Uterus (tissue), 4 donors: ENCODE measurements around the gene ANKRD40CL. TPM values are rescaled to one million over a fixed set of nuclear protein-coding genes. Genes with fewer than 3 reads are reported as not detected.
"Not testable (repeated sequence)": the region's sequence is repeated elsewhere in the genome, so short reads cannot be mapped to it uniquely, and the experiment has no call there.

Source experiments
- DNase-seq, 2 donors: peaks; one replicate each; pipeline ENCODE4 v3.0.0-alpha.2; 2019 to 2020
- H3K27ac ChIP-seq, 2 donors: fragments of 200-600 bp; sonication (generic); 1 replicate in 1 of 2; 2 replicates in 1 of 2; pipeline ENCODE4 v1.5.1; 2016 to 2018
- H3K27me3 ChIP-seq, 2 donors: fragments of 200-600 bp; sonication (generic); one replicate each; pipeline ENCODE4 v1.5.1; 2018 to 2019; ENCODE audit warnings: control low read depth in 1 of 2
- H3K36me3 ChIP-seq, 2 donors: fragments of 200-600 bp; sonication (generic); one replicate each; pipeline ENCODE4 v1.5.1; 2019; ENCODE audit warnings: control low read depth in 1 of 2
- H3K4me1 ChIP-seq, 2 donors: fragments of 200-600 bp; sonication (generic); one replicate each; pipeline ENCODE4 v1.5.1; 2018 to 2019; ENCODE audit warnings: control low read depth in 1 of 2
- H3K4me3 ChIP-seq, 2 donors: fragments of 200-600 bp; sonication (generic); 1 replicate in 1 of 2; 2 replicates in 1 of 2; pipeline ENCODE4 v1.5.1; 2018 to 2019; ENCODE audit warnings: mild to moderate bottlenecking in 1 of 2
- H3K9me3 ChIP-seq, 2 donors: fragments of 200-600 bp; sonication (generic); one replicate each; pipeline ENCODE4 v1.5.1; 2019; ENCODE audit warnings: control low read depth in 1 of 2
- CTCF ChIP-seq, 4 experiments: fragments of 200-600 bp in 2 of 4; fragments of 450-650 bp in 2 of 4; sonication (generic) in 2 of 4; IDR thresholded peaks; one replicate each; pipeline ENCODE4 v1.5.1; 2016 to 2019; ENCODE audit warnings: antibody characterized with exemption in 4 of 4, mild to moderate bottlenecking in 2 of 4, moderate library complexity in 1 of 4
- POLR2A ChIP-seq, 2 donors: fragments of 450-650 bp; IDR thresholded peaks; one replicate each; pipeline ENCODE4 v1.6.1; 2016; ENCODE audit warnings: antibody characterized with exemption in 2 of 2, mild to moderate bottlenecking in 1 of 2, moderate library complexity in 1 of 2
- intact Hi-C: fragments of 100-400 bp; cut with DNase I; formaldehyde crosslinking; loops from one replicate; pipeline ENCODE4 v1.15.1; 2023; ENCODE audit warnings: low total_unique reads
- total RNA-seq, 4 donors: library from RNA; depleted of rRNA in 3 of 4; stranded (reverse); fragments of >200 nt in 3 of 4; gene quantifications; one replicate each; pipeline versions ENCODE4 v1.1.0 to v1.2.4, GENCODE V29; 2014 to 2023
- donor health status: DM: yes; HTN: yes; CAD: no.

ANKRD40CL gene
- total RNA-seq, 4 donors from 2014 or later: not detected

DNA sequence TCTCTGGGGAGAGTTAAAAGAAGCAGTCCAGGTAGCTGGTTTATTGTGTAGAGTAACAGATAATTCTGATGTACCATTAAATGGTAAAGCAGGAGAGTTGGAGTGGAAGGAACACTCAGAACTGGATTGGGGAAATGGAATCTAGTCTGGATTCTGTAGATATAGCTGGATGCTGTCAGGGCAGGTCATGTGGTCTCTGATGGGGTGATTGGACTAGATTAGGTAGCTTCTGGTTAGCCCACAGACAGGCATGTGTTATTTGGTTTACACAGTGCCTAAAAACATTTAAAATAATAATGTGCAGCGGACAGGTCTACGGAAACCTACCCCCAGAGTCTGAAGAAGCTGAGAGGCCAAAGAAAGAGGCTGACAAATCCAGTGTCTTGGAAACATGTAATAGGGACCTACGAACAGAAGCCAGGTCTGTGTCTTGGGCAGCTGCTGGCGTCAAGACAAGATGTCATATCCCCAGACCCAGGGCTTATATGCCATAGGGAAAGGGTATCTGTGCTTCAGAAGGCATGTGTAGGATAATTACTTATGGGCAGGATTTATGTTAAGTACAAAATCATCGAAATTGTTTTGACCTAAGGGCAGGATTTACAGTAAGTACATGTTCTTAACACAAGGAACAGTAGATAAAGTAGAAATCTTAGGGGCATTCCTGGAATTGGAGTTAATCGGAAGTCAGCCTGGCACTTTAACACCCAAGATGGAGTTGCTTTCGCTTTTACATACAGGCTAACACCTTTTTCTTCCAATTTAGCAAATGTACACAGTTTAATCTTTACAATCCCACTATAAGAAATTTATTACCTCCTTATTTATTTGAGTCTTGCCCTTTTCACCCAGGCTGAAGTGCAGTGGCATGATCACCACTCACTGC, 35.5 kb downstream of the ANKRD40CL start:
- Histone ChIP-seq H3K36me3 (no peaks in the 10 kb centered on the region), H3K4me3 (no peak overlapping the region), H3K27me3 (no peaks in the 10 kb centered on the region), H3K27ac (no peak overlapping the region), H3K4me1 (peaks cover 0 to 14% of the 10 kb centered on the region in 2 donors), H3K9me3 (no peaks in the 10 kb centered on the region)
- DNase-seq: no peak
- intact Hi-C loops: no loop called here
- TF ChIP-seq POLR2A (IDR thresholded peaks at IDR 0.05): no peak
- no peak for TF ChIP-seq CTCF (IDR thresholded peaks at IDR 0.05)

GRCh38 chr17:50728881-50729765, 38.2 kb downstream of the ANKRD40CL start:
- H3K27ac ChIP-seq: no peak overlapping the region
- no peak for TF ChIP-seq POLR2A (IDR thresholded peaks at IDR 0.05)
- TF ChIP-seq CTCF (IDR thresholded peaks at IDR 0.05): no peak
- no peaks in the 10 kb centered on the region for H3K27me3 ChIP-seq
- H3K36me3 ChIP-seq: no peaks in the 10 kb centered on the region
- DNase-seq: no peak
- H3K4me3 ChIP-seq: no peak overlapping the region
- H3K9me3 ChIP-seq: no peaks in the 10 kb centered on the region
- intact Hi-C loops: no loop called here
- peaks cover 0 to 20% of the 10 kb centered on the region in 2 donors for H3K4me1 ChIP-seq

- DNase-seq: no peak
- H3K27ac ChIP-seq: no peak overlapping the region
- H3K4me1 ChIP-seq: peaks cover 6 to 20% of the 10 kb centered on the region in 2 donors
- no peaks in the 10 kb centered on the region for H3K9me3 ChIP-seq
- intact Hi-C loops: no loop called here
- no peaks in the 10 kb centered on the region for H3K36me3 ChIP-seq
- TF ChIP-seq CTCF (IDR thresholded peaks at IDR 0.05): no peak
- TF ChIP-seq POLR2A (IDR thresholded peaks at IDR 0.05): no peak
- H3K27me3 ChIP-seq: no peaks in the 10 kb centered on the region
- H3K4me3 ChIP-seq: no peak overlapping the region
These were observed 39.2 kb downstream of the ANKRD40CL start for GRCh38 chr17:50728112-50728429.

DNA sequence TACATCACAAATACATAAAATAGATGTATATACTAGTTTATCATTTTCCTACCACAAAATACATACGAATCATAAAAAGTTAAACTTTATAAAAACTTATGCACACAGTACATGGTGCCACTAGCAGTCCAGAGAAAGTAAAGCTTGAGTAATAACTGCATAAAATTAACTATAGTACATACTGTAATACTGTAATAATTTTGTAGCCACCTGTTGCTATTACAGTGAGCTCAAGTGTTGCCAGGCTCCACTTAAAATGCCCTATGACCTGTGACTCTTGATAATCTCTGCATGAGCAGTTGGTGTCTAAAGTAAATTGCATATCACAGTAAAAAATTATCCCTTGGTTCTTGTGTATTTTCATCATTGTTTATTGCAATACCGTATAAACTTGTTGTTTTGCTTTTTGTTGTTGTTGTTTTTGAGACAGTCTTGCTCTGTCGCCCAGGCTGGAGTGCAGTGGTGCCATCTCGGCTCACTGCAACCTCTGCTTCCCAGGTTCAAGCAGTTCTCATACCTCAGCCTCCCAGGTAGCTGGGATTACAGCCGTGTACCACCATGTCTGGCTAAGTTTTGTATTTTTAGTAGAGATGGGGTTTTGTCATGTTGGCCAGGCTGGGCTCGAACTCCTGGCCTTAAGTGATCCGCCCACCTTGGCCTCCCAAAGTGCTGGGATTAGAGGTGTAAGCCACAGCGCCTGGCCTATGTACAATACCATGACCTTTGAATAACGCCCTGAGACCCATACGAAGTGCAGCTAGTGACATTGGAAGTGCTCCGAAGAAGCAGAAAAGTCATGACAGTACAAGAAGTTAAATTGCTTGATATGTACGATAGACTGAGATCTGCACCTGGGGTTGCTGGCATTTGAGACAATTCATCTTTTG, 41.3 kb downstream of the ANKRD40CL start:
- intact Hi-C loops: no loop called here
- no peaks in the 10 kb centered on the region for H3K36me3 ChIP-seq
- no peak for DNase-seq
- TF ChIP-seq POLR2A (IDR thresholded peaks at IDR 0.05) (no peak), CTCF (IDR thresholded peaks at IDR 0.05) (no peak)
- peaks cover 6 to 16% of the 10 kb centered on the region in 2 donors for H3K4me1 ChIP-seq
- no peaks in the 10 kb centered on the region for H3K27me3 ChIP-seq
- H3K9me3 ChIP-seq: no peaks in the 10 kb centered on the region
- H3K27ac ChIP-seq: no peak overlapping the region
- H3K4me3 ChIP-seq: no peak overlapping the region

DNA sequence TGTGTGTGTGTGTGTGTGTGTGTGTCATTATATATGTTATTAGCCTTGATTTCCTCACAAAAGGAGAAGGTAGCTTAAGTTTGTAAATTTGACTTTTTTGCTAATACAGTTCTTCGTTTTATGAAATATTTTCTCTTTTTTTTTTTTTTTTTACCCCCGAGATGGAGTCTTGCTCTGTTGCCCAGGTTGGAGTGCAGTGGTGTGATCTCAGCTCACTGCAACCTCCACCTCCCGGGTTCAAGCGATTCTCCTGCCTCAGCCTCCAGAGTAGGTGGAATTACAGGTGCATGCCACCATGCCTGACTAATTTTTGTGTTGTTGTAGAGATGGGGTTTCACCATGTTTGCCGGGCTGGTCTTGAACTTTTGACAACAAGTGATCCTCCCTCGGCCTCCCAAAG, 42.7 kb downstream of the ANKRD40CL start:
- DNase-seq, H3K27me3 ChIP-seq, H3K4me3 ChIP-seq, H3K36me3 ChIP-seq, H3K27ac ChIP-seq, intact Hi-C loops, H3K9me3 ChIP-seq: not testable (repeated sequence)
- H3K4me1 ChIP-seq: peaks cover 6 to 13% of the 10 kb centered on the region in 2 donors
